ENCODE measurements around the gene CASP1. TPM values are rescaled to one million over a fixed set of nuclear protein-coding genes. Genes with fewer than 3 reads are reported as not detected.

Gene CASP1
- total and polyA plus RNA-seq, 5 donors from 2014 or later, result 67.5 to 208 (median 110) TPM

DNA sequence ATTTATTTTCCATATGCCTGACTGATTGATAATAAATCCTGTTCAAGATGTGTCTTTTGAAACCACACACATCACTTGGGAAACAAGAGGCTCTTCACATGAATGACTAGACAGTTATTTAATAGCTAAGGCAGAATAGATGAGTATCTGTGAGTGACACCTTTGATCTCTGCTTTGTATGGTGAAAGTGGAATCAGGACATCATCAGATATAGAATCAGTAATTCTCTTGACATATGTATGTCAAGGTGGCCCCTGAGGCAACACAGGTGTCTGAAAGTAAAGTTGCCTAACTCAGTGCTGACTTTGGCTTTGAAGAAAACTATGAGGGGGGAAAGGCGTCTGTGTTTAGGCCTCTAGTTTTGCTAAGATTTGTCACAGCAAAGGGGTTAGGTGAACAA is 55.1 kb downstream of the CASP1 start:
- no peak overlapping the region for H3K4me3 ChIP-seq (ENCODE audit: low read depth, low read length)
- no peaks in the 10 kb centered on the region for H3K36me3 Mint-ChIP-seq
- H3K4me3 Mint-ChIP-seq, result no peak overlapping the region
- H3K9me3 ChIP-seq (ENCODE audit: control insufficient read depth in 2 of 2, low read length in 2 of 2), result no peaks in the 10 kb centered on the region
- no peak for DNase-seq
- H3K36me3 ChIP-seq (ENCODE audit: control insufficient read depth, insufficient read depth, low read length), result no peaks in the 10 kb centered on the region
- H3K4me1 Mint-ChIP-seq, result no peaks in the 10 kb centered on the region
- H3K27me3 Mint-ChIP-seq, result no peaks in the 10 kb centered on the region
- H3K9me3 Mint-ChIP-seq, result peaks cover 0 to 2% (median 0%) of the 10 kb centered on the region in 7 donors
- H3K27ac Mint-ChIP-seq, result no peak overlapping the region
- ATAC-seq (ENCODE audit: low read depth in 2 of 2), result no peak
- no peak overlapping the region for H3K27ac ChIP-seq (ENCODE audit: insufficient read depth, low read length, poor library complexity, severe bottlenecking)
- no peaks in the 10 kb centered on the region for H3K27me3 ChIP-seq (ENCODE audit: control insufficient read depth, insufficient read depth, low read length)
- no peaks in the 10 kb centered on the region for H3K4me1 ChIP-seq (ENCODE audit: control insufficient read depth, insufficient read depth, low read length, poor library complexity, severe bottlenecking)

Other genes starting within 250 kb of the CASP1 start
- gene CASP12, start 136.7 kb downstream of the CASP1 start, total RNA-seq, result 0.72 TPM
- gene CASP12, start 136.7 kb downstream of the CASP1 start, polyA plus RNA-seq, result under 1 TPM in 3 of 4 donors, not detected in 1; 0.37 to 0.77 (median 0.49) TPM
- gene CASP4, start 66.6 kb downstream of the CASP1 start, total RNA-seq, result 116 TPM
- gene CASP4, start 66.6 kb downstream of the CASP1 start, polyA plus RNA-seq, result 100 to 1,000 TPM; 108 to 137 (median 124) TPM
- not detected for gene CASP5, start 12.0 kb downstream of the CASP1 start, total RNA-seq
- gene CASP5, start 12.0 kb downstream of the CASP1 start, polyA plus RNA-seq, result under 1 TPM in 1 of 4 donors, not detected in 3; 0.24 TPM
- gene CARD16, start 10.2 kb upstream of the CASP1 start, total RNA-seq, result 109 TPM
- 100 to 1,000 TPM; 318 to 445 (median 387) TPM for gene CARD16, start 10.2 kb upstream of the CASP1 start, polyA plus RNA-seq
- not detected for gene CARD18, start 104.6 kb upstream of the CASP1 start, total RNA-seq
- not detected for gene CARD18, start 104.6 kb upstream of the CASP1 start, polyA plus RNA-seq

Data from CD4-positive, CD25-positive, alpha-beta regulatory T cell (primary cell).